NK-92 (cell line): ENCODE results near the gene DDX54.

Experiments
- DNase-seq: peaks from one replicate; lab custom pipeline; 2025; ENCODE audit not compliant: unreplicated experiment; lab: John Stamatoyannopoulos, UW

DDX54 gene

GRCh38 chr12:113191227-113191626 lies 5.9 kb upstream of the DDX54 start:
- no peak for DNase-seq

GRCh38 chr12:113190761-113191160 lies 5.5 kb upstream of the DDX54 start:
- DNase-seq: no peak

GRCh38 chr12:113189361-113189760 lies 4.1 kb upstream of the DDX54 start:
- no peak for DNase-seq

- DNase-seq: no peak
Measured at GRCh38 chr12:113186666-113187325, 1.5 kb upstream of the DDX54 start.

GRCh38 chr12:113186033-113186365 lies 721 bp upstream of the DDX54 start:
- no peak for DNase-seq

- peak; percentile 36 for DNase-seq
Measured at GRCh38 chr12:113184900-113185179, 438 bp downstream of the DDX54 start.

GRCh38 chr12:113184098-113184899 lies 979 bp downstream of the DDX54 start:
- no peak for DNase-seq

GRCh38 chr12:113183030-113183589 lies 2.2 kb downstream of the DDX54 start:
- no peak for DNase-seq

- DNase-seq: no peak
Measured at GRCh38 chr12:113181975-113182374, 3.3 kb downstream of the DDX54 start.

- no peak for DNase-seq
Measured at GRCh38 chr12:113180333-113180732, 4.9 kb downstream of the DDX54 start.

GRCh38 chr12:113179023-113179422 lies 6.3 kb downstream of the DDX54 start:
- DNase-seq: no peak

GRCh38 chr12:113174461-113175384 lies 10.6 kb downstream of the DDX54 start:
- DNase-seq: no peak

GRCh38 chr12:113173081-113173698 lies 12.1 kb downstream of the DDX54 start:
- no peak for DNase-seq

- no peak for DNase-seq
Measured at GRCh38 chr12:113172185-113172584, 13.1 kb downstream of the DDX54 start.

GRCh38 chr12:113171543-113171942 lies 13.7 kb downstream of the DDX54 start:
- DNase-seq: no peak

- DNase-seq: no peak
Measured at GRCh38 chr12:113170926-113171325, 14.4 kb downstream of the DDX54 start.

GRCh38 chr12:113170457-113170856 lies 14.8 kb downstream of the DDX54 start:
- no peak for DNase-seq

GRCh38 chr12:113169697-113170096 lies 15.6 kb downstream of the DDX54 start:
- no peak for DNase-seq

- no peak for DNase-seq
Measured at GRCh38 chr12:113167868-113168267, 17.4 kb downstream of the DDX54 start.

GRCh38 chr12:113165521-113166450 lies 19.5 kb downstream of the DDX54 start:
- DNase-seq: no peak
